ENCODE measurements around the gene IGSF23. TPM values are rescaled to one million over a fixed set of nuclear protein-coding genes. Genes with fewer than 3 reads are reported as not detected.

IGSF23 gene
- total and polyA plus RNA-seq, 2 of the 13 experiments (the other 11 are each of a cell fraction or from before 2014, with no cell fraction given), result 2.3 to 8.8 TPM

- TF ChIP-seq ZUFSP (CRISPR knock-in tag; IDR thresholded peaks at IDR 0.05; ENCODE audit: borderline replicate concordance) (no peak), BORCS8-MEF2B (CRISPR knock-in tag; IDR thresholded peaks at IDR 0.05) (peak; percentile 82), ZNF496 (CRISPR knock-in tag; IDR thresholded peaks at IDR 0.05; ENCODE audit: insufficient replicate concordance) (no peak), HOXA3 (CRISPR knock-in tag; IDR thresholded peaks at IDR 0.05) (peak; percentile 88), ZNF674 (CRISPR knock-in tag; IDR thresholded peaks at IDR 0.05; ENCODE audit: low read depth) (no peak), ZNF280D (CRISPR knock-in tag; IDR thresholded peaks at IDR 0.05) (no peak), NFE2L1 (CRISPR knock-in tag; IDR thresholded peaks at IDR 0.05; ENCODE audit: borderline replicate concordance) (no peak), KIAA2018 (CRISPR knock-in tag; IDR thresholded peaks at IDR 0.05; ENCODE audit: borderline replicate concordance) (no peak), ZNF784 (CRISPR knock-in tag; IDR thresholded peaks at IDR 0.05; ENCODE audit: borderline replicate concordance) (0 out of 2 replicates have a peak, but pooled peaks have one; percentile 24), ZNF782 (CRISPR knock-in tag; IDR thresholded peaks at IDR 0.05; ENCODE audit: borderline replicate concordance) (peak; percentile 87; the same call in 1 of the 2 replicates), MXD1 (CRISPR knock-in tag; IDR thresholded peaks at IDR 0.05) (0 out of 2 replicates have a peak, but pooled peaks have one; percentile 66), NFYB (CRISPR knock-in tag; IDR thresholded peaks at IDR 0.05) (no peak)
Observed at GRCh38 chr19:44613295-44614178, at the start of gene IGSF23 (continued).
